Pericardium fibroblast (primary cell): ENCODE measurements around the gene SH2D6. TPM values are rescaled to one million over a fixed set of nuclear protein-coding genes. Genes with fewer than 3 reads are reported as not detected.

Experiments
- total RNA-seq: library from RNA; depleted of rRNA; stranded (reverse); fragments of >200 nt; gene quantifications from 2 replicates; pipeline ENCODE4 v1.2.3, GENCODE V29; 2015

SH2D6 gene
- total RNA-seq = not detected in 2 replicates

DNA sequence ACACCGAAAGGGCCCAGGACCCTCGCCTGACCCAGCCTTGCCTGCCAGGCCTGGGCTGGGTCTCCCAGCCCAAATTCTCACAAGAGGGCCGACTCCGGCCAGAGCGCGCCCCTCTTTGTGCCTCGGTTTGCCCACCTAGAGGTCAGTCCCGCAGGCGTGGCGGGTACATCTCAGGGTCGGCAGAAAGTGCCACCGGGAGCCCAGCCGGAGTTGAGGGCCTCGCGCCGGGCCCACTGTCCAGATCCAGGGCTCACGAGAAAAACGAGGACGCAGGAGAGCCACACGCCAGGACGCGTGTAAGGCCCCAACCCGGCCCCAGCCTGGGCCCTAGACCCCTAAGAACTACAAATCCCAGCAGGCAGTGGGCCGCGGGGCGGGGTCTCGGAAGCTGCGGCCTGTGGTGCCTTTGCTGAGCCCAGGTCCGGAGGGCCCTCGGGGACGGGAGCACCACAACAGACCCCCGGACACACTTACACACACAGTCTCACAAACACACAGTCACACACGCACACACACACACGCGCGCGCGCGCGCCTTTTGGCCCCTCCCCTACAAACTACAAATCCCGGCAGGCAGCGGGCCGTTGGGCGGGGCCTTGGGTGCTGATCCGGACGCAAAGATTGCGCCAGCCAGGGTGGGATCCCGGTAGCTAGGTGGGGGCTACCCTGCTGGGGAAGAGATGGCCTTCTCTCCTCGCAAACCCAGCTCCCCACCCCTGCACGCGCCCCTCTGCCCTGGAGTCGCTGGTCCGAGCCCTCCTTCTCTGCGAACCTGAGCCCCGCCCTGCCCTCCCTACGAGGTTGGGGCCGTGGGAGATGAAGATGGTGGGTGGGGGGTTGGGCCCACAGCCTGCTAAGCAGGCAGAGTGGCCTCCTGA, at the start of gene SH2D6:
TSS of gene SH2D6 (plus strand) at position 583 of the 877 bp plus-strand sequence. CDS start 10,752 bp downstream, outside the sequence.

DNA sequence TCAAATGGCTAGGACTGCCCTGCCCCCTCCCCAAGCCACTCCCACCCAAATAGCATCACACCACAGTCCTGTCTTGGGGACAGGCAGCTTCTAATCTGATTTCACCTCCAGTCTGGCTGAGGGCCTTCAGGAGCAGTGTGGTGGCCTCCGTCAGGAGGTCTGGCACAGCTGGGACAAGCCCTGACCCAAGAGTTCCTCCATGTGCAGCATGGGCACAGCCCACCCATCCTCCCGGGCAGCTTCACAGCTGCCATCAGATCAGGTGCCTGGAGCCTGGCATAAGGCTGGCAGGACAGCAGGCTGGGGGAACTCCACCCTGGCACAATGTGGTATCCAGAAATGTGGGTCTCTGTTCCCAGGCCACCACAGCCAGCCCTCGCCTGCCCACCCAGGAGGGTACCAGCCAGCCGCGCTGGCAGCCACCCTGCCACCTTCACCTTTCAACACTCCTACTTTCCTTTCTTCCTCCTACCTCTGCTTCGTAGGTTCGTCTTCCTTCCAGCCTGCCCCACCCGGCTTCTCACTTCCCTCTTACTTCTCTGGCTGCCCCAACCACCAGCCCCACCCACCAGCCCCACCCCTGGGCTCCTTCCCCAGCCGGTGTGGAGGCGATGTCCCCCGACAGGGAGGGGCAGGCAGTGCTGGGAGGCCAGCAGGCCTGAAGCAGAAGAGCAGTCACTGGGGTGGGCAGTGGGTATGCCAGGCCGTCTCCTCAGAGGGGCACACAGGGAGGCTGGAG, 8.5 kb upstream of the SH2D6 start, which contains the start of gene CAPG:
TSS of gene CAPG (minus strand) at position 522 of the 739 bp plus-strand sequence. CDS start 8,221 bp downstream, outside the sequence.

Other genes with a start within 250 kb of the SH2D6 start
- gene TGOLN2, start 90.7 kb upstream of the SH2D6 start, total RNA-seq = 63.9 and 67.5 TPM in 2 replicates
- gene RETSAT, start 64.2 kb upstream of the SH2D6 start, total RNA-seq = 26.6 and 35.0 TPM in 2 replicates
- 10.0 and 15.3 TPM in 2 replicates for gene ELMOD3, start 63.9 kb upstream of the SH2D6 start, total RNA-seq
- 72.2 and 88.8 TPM in 2 replicates for gene CAPG, start 8.3 kb upstream of the SH2D6 start, total RNA-seq
- gene MAT2A, start 120.5 kb downstream of the SH2D6 start, total RNA-seq = 95.3 and 95.9 TPM in 2 replicates
- 34.6 and 35.4 TPM in 2 replicates for gene GGCX, start 142.8 kb downstream of the SH2D6 start, total RNA-seq
- gene VAMP8, start 158.9 kb downstream of the SH2D6 start, total RNA-seq = 5.8 TPM in 1 of 2 replicates, not detected in the other
- 33.1 and 70.7 TPM in 2 replicates for gene VAMP5, start 165.7 kb downstream of the SH2D6 start, total RNA-seq
- gene RNF181, start 177.0 kb downstream of the SH2D6 start, total RNA-seq = 157 and 188 TPM in 2 replicates
- 22.9 and 26.7 TPM in 2 replicates for gene TMEM150A, start 184.0 kb downstream of the SH2D6 start, total RNA-seq
- gene C2orf68, start 193.4 kb downstream of the SH2D6 start, total RNA-seq = 5.3 and 8.2 TPM in 2 replicates
- gene USP39, start 197.5 kb downstream of the SH2D6 start, total RNA-seq = 39.1 and 51.7 TPM in 2 replicates
- gene SFTPB, start 249.5 kb downstream of the SH2D6 start, total RNA-seq = not detected in 2 replicates